ENCODE results near the gene DAP. TPM values are rescaled to one million over a fixed set of nuclear protein-coding genes. Genes with fewer than 3 reads are reported as not detected.
A peak's percentile ranks its signal among the peaks of the same experiment; 100 is the strongest.

The DAP gene
- total and polyA plus RNA-seq, 10 of the 15 experiments (the other 5 are each of a cell fraction or from before 2014, with no cell fraction given), result 12.9 to 130 (median 49.9) TPM

GRCh38 chr5:10632110-10632761 is 128.8 kb downstream of the DAP start (continued):
- TF ChIP-seq SRF (IDR thresholded peaks at IDR 0.05; ENCODE audit: low read depth in 2 of 2, low read length in 2 of 2), result peak in 1 of 2 experiments; percentile 82; a peak in 2 of 4 replicates
- peak; percentile 100 for TF ChIP-seq RELA (IDR thresholded peaks at IDR 0.05; ENCODE audit: borderline replicate concordance, partially characterized antibody)
- peak; percentile 100 for TF ChIP-seq DPF2 (IDR thresholded peaks at IDR 0.05)
- TF ChIP-seq STAT3 (IDR thresholded peaks at IDR 0.05; ENCODE audit: low read depth, low read length), result no peak; the same call in 1 of the 2 replicates
- TF ChIP-seq BMI1 (IDR thresholded peaks at IDR 0.05; ENCODE audit: borderline replicate concordance), result peak; percentile 87
- TF ChIP-seq, protein P1, sequence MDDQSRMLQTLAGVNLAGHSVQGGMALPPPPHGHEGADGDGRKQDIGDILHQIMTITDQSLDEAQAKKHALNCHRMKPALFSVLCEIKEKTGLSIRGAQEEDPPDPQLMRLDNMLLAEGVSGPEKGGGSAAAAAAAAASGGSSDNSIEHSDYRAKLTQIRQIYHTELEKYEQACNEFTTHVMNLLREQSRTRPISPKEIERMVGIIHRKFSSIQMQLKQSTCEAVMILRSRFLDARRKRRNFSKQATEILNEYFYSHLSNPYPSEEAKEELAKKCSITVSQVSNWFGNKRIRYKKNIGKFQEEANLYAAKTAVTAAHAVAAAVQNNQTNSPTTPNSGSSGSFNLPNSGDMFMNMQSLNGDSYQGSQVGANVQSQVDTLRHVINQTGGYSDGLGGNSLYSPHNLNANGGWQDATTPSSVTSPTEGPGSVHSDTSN (IDR thresholded peaks at IDR 0.05; ENCODE audit: insufficient replicate concordance, low read depth, low read length), result no peak
- TF ChIP-seq, protein P2, sequence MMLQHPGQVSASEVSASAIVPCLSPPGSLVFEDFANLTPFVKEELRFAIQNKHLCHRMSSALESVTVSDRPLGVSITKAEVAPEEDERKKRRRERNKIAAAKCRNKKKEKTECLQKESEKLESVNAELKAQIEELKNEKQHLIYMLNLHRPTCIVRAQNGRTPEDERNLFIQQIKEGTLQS (IDR thresholded peaks at IDR 0.05; ENCODE audit: borderline replicate concordance, extremely low read depth, low read depth, low read length), result peak; percentile 20; the same call in 1 of the 2 replicates
- TF ChIP-seq MYB (IDR thresholded peaks at IDR 0.05; ENCODE audit: borderline replicate concordance, low read depth, low read length), result peak; percentile 77; the same call in 1 of the 2 replicates
- no peak; the same call in none of the 2 replicates for TF ChIP-seq NBN (IDR thresholded peaks at IDR 0.05)
- TF ChIP-seq MEF2B (IDR thresholded peaks at IDR 0.05; ENCODE audit: partially characterized antibody, poor library complexity, severe bottlenecking), result peak; percentile 97
- peak; percentile 34 for TF ChIP-seq E2F8 (IDR thresholded peaks at IDR 0.05; ENCODE audit: low read depth, partially characterized antibody)
- TF ChIP-seq POLR2AphosphoS5 (IDR thresholded peaks at IDR 0.05; ENCODE audit: low read length), result peak; percentile 62
- peak; percentile 70 for TF ChIP-seq POLR2A (IDR thresholded peaks at IDR 0.05; ENCODE audit: low read depth, low read length)
- no peak for TF ChIP-seq FOXM1 (IDR thresholded peaks at IDR 0.05; ENCODE audit: low read depth, low read length)
- TF ChIP-seq SMARCA5 (IDR thresholded peaks at IDR 0.05), result no peak
- peak; percentile 97 for TF ChIP-seq MTA2 (IDR thresholded peaks at IDR 0.05; ENCODE audit: low read depth)
- no peak for TF ChIP-seq HDAC6 (IDR thresholded peaks at IDR 0.05; ENCODE audit: unreplicated experiment)
- TF ChIP-seq SPI1 (IDR thresholded peaks at IDR 0.05; ENCODE audit: borderline replicate concordance, insufficient read depth, low read depth, low read length), result peak; percentile 97
- peak; percentile 100 for TF ChIP-seq RELB (IDR thresholded peaks at IDR 0.05; ENCODE audit: low read depth)
- no peak; the same call in 1 of the 2 replicates for TF ChIP-seq SREBF1 (IDR thresholded peaks at IDR 0.05; ENCODE audit: low read length)
- no peak for TF ChIP-seq ZNF384 (IDR thresholded peaks at IDR 0.05; ENCODE audit: borderline replicate concordance, low read depth, low read length)

Data from GM12878 (cell line).